WTC11 (cell line): ENCODE results near the gene ACSL4. TPM values are rescaled to one million over a fixed set of nuclear protein-coding genes. Genes with fewer than 3 reads are reported as not detected.
"Not testable (repeated sequence)": the region's sequence is repeated elsewhere in the genome, so short reads cannot be mapped to it uniquely, and the experiment has no call there.

Source experiments
- ATAC-seq: fragments of 200-7000 bp; cut with Tn5 transposase; 2 replicates; pipeline ENCODE4 v1.10.0; 2021; ENCODE audit warnings: mild to moderate bottlenecking, moderate library complexity
- CTCF ChIA-PET: fragments of 300-600 bp; sonication (Branson Sonifier 250); formaldehyde crosslinking; loops from one replicate; lab custom pipeline; 2021; ENCODE audit warnings: antibody characterized with exemption; lab: Charles Lee
- POLR2A ChIA-PET: fragments of 350-600 bp; sonication (Branson Sonifier 250); formaldehyde crosslinking; loops from one replicate; lab custom pipeline; 2021; ENCODE audit warnings: antibody characterized with exemption; lab: Charles Lee
- DNase-seq: peaks from one replicate; pipeline ENCODE4 v3.0.0; 2021; ENCODE audit warnings: low spot score
- H3K27ac Mint-ChIP-seq: 2 replicates; pipeline ENCODE4 v1.8.0; 2021; ENCODE audit warnings: mixed read lengths
- H3K27me3 Mint-ChIP-seq: 2 replicates; pipeline ENCODE4 v1.8.0; 2021; ENCODE audit warnings: low read depth, mild to moderate bottlenecking, moderate library complexity, mixed read lengths
- H3K36me3 Mint-ChIP-seq: 2 replicates; pipeline ENCODE4 v1.8.0; 2021; ENCODE audit warnings: mixed read lengths
- H3K4me1 Mint-ChIP-seq: 2 replicates; pipeline ENCODE4 v1.8.0; 2022; ENCODE audit warnings: mixed read lengths
- H3K4me3 Mint-ChIP-seq: 2 replicates; pipeline ENCODE4 v1.8.0; 2021; ENCODE audit warnings: mild to moderate bottlenecking, moderate library complexity, mixed read lengths
- H3K9me3 Mint-ChIP-seq: 2 replicates; pipeline ENCODE4 v1.8.0; 2021; ENCODE audit warnings: mixed read lengths
- AR ChIP-seq: fragments of 250-450 bp; sonication (Bioruptor Pico); IDR thresholded peaks from 2 replicates; pipeline ENCODE4 v1.9.0; 2021; ENCODE audit warnings: mild to moderate bottlenecking
- ATF1 ChIP-seq: sonication (generic); formaldehyde crosslinking; IDR thresholded peaks from 2 replicates; pipeline ENCODE4 v1.8.1; 2023; ENCODE audit warnings: mild to moderate bottlenecking, moderate library complexity, missing genetic modification reagents
- CTCF ChIP-seq: fragments of 200-600 bp; IDR thresholded peaks from 2 replicates; pipeline ENCODE4 v1.8.0; 2022; ENCODE audit warnings: antibody characterized with exemption
- E2F5 ChIP-seq: sonication (generic); formaldehyde crosslinking; IDR thresholded peaks from 2 replicates; pipeline ENCODE4 v1.8.1; 2022; ENCODE audit warnings: mild to moderate bottlenecking, moderate library complexity, missing genetic modification reagents
- ETV6 ChIP-seq: sonication (generic); formaldehyde crosslinking; IDR thresholded peaks from 2 replicates; pipeline ENCODE4 v1.8.1; 2022; ENCODE audit warnings: mild to moderate bottlenecking, missing genetic modification reagents
- FOXJ3 ChIP-seq: sonication (generic); formaldehyde crosslinking; IDR thresholded peaks from 2 replicates; pipeline ENCODE4 v1.9.0; 2021; ENCODE audit warnings: missing genetic modification reagents, mild to moderate bottlenecking, borderline replicate concordance
- GABPB1 ChIP-seq: sonication (generic); formaldehyde crosslinking; IDR thresholded peaks from 2 replicates; pipeline ENCODE4 v1.8.1; 2023; ENCODE audit warnings: mild to moderate bottlenecking, missing genetic modification reagents
- GRHL2 ChIP-seq: fragments of 250-450 bp; sonication (Bioruptor Pico); IDR thresholded peaks from 2 replicates; pipeline ENCODE4 v1.8.0; 2022; ENCODE audit warnings: mild to moderate bottlenecking, moderate library complexity; ENCODE audit not compliant: insufficient replicate concordance, severe bottlenecking
- IRF2 ChIP-seq: sonication (generic); formaldehyde crosslinking; IDR thresholded peaks from 2 replicates; pipeline ENCODE4 v1.8.0; 2022; ENCODE audit warnings: low read depth, missing genetic modification reagents, borderline replicate concordance
- KAT7 ChIP-seq: sonication (generic); formaldehyde crosslinking; IDR thresholded peaks from 2 replicates; pipeline ENCODE4 v1.8.1; 2023; ENCODE audit warnings: missing genetic modification reagents, mild to moderate bottlenecking, borderline replicate concordance
- MYBL2 ChIP-seq: sonication (generic); formaldehyde crosslinking; IDR thresholded peaks from 2 replicates; pipeline ENCODE4 v1.8.1; 2023; ENCODE audit warnings: mild to moderate bottlenecking, moderate library complexity, missing genetic modification reagents
- NFATC4 ChIP-seq: fragments of 250-450 bp; sonication (Bioruptor Pico); IDR thresholded peaks from 2 replicates; pipeline ENCODE4 v1.9.0; 2021; ENCODE audit warnings: mild to moderate bottlenecking
- SP1 ChIP-seq: sonication (generic); formaldehyde crosslinking; conservative IDR thresholded peaks from 2 replicates; pipeline ENCODE4 v1.8.1; 2022; ENCODE audit warnings: missing genetic modification reagents
- TCF7 ChIP-seq: sonication (generic); formaldehyde crosslinking; IDR thresholded peaks from 2 replicates; pipeline ENCODE4 v1.8.0; 2022; ENCODE audit warnings: mild to moderate bottlenecking, low read depth, missing genetic modification reagents, moderate library complexity
- ZNF138 ChIP-seq: sonication (generic); formaldehyde crosslinking; conservative IDR thresholded peaks from 2 replicates; pipeline ENCODE4 v1.8.1; 2022; ENCODE audit warnings: mild to moderate bottlenecking, moderate library complexity, missing genetic modification reagents
- ZNF263 ChIP-seq: sonication (generic); formaldehyde crosslinking; IDR thresholded peaks from 2 replicates; pipeline ENCODE4 v1.8.1; 2022; ENCODE audit warnings: low read depth, mild to moderate bottlenecking, moderate library complexity, missing genetic modification reagents
- ZNF281 ChIP-seq: sonication (generic); formaldehyde crosslinking; IDR thresholded peaks from 2 replicates; pipeline ENCODE4 v1.8.0; 2023; ENCODE audit warnings: mild to moderate bottlenecking, missing genetic modification reagents
- ZNF317 ChIP-seq: sonication (generic); formaldehyde crosslinking; IDR thresholded peaks from 2 replicates; pipeline ENCODE4 v1.8.1; 2023; ENCODE audit warnings: low read depth, mild to moderate bottlenecking, moderate library complexity, missing genetic modification reagents, borderline replicate concordance
- ZNF425 ChIP-seq: fragments of 250-450 bp; sonication (Bioruptor Pico); conservative IDR thresholded peaks from 2 replicates; pipeline ENCODE4 v1.9.0; 2021; ENCODE audit warnings: mild to moderate bottlenecking
- total RNA-seq: library from RNA; stranded (reverse); gene quantifications from 3 replicates; pipeline ENCODE4 v1.2.3, GENCODE V29; 2021

ACSL4 gene
- total RNA-seq, 1 experiment from 2014 or later = 57.7 TPM

GRCh38 chrX:109643687-109644086, 89.4 kb downstream of the ACSL4 start:
- ATAC-seq = no peak
- H3K4me3 Mint-ChIP-seq = no peak overlapping the region
- POLR2A ChIA-PET = no interaction called here
- no peaks in the 10 kb centered on the region for H3K27me3 Mint-ChIP-seq
- no peak for TF ChIP-seq ZNF317 (CRISPR knock-in tag)
- TF ChIP-seq IRF2 (CRISPR knock-in tag) = no peak
- no peak for TF ChIP-seq ZNF281
- no peak for TF ChIP-seq E2F5 (CRISPR knock-in tag)
- no peak for TF ChIP-seq ATF1 (CRISPR knock-in tag)
- TF ChIP-seq NFATC4 = no peak
- no peak for TF ChIP-seq KAT7 (CRISPR knock-in tag)
- no peak for TF ChIP-seq FOXJ3
- no peak for TF ChIP-seq TCF7 (CRISPR knock-in tag)
- TF ChIP-seq GRHL2 (CRISPR knock-in tag) = no peak
- no peak for TF ChIP-seq ETV6 (CRISPR knock-in tag)
- TF ChIP-seq, all 79 proteins: peak for 0
- no peak for DNase-seq
- CTCF ChIA-PET = no interaction called here
- Mint-ChIP-seq H3K9me3 (peaks cover 9% of the 10 kb centered on the region; the same call in 1 of the 2 replicates), H3K4me1 (no peaks in the 10 kb centered on the region; the same call in 1 of the 2 replicates), H3K27ac (no peak overlapping the region), H3K36me3 (peaks cover 21% of the 10 kb centered on the region)

- H3K9me3 Mint-ChIP-seq = no peaks in the 10 kb centered on the region
- ATAC-seq (no peak), DNase-seq (no peak)
- CTCF ChIA-PET = no interaction called here
- H3K27me3 Mint-ChIP-seq = no peaks in the 10 kb centered on the region
- TF ChIP-seq ZNF425 (CRISPR knock-in tag) (no peak), ZNF138 (CRISPR knock-in tag) (no peak)
- H3K4me3 Mint-ChIP-seq = no peak overlapping the region
- H3K27ac Mint-ChIP-seq = no peak overlapping the region
- POLR2A ChIA-PET = interaction anchor here (0.7 kb wide), 2 partner anchors 43 to 214 kb away, joined by 3 read pairs; no protein-coding TSS in a partner anchor
- peaks cover 12% of the 10 kb centered on the region for H3K36me3 Mint-ChIP-seq
- H3K4me1 Mint-ChIP-seq = no peaks in the 10 kb centered on the region
Measured at GRCh38 chrX:109638158-109638557, 94.9 kb downstream of the ACSL4 start.

- CTCF ChIA-PET, H3K27ac Mint-ChIP-seq, H3K9me3 Mint-ChIP-seq, H3K4me1 Mint-ChIP-seq, POLR2A ChIA-PET, H3K27me3 Mint-ChIP-seq, DNase-seq, H3K4me3 Mint-ChIP-seq, ATAC-seq: not testable (repeated sequence)
- H3K36me3 Mint-ChIP-seq = peaks cover 12% of the 10 kb centered on the region
Measured at GRCh38 chrX:109637477-109637876, 95.6 kb downstream of the ACSL4 start.

- no peaks in the 10 kb centered on the region; the same call in 1 of the 2 replicates for H3K4me1 Mint-ChIP-seq
- peaks cover 12% of the 10 kb centered on the region for H3K36me3 Mint-ChIP-seq
- no peak overlapping the region for H3K4me3 Mint-ChIP-seq
- H3K27ac Mint-ChIP-seq = no peak overlapping the region
- ChIA-PET POLR2A (no interaction called here), CTCF (interaction anchor here (1.0 to 5.7 kb wide), 13 partner anchors 10 to 256 kb away, joined by 3 to 79 read pairs (median 4); partner anchors contain the start of genes GUCY2F, KCNE5 and NXT2)
- H3K9me3 Mint-ChIP-seq = no peaks in the 10 kb centered on the region
- no peaks in the 10 kb centered on the region for H3K27me3 Mint-ChIP-seq
- DNase-seq (peak; percentile 9), ATAC-seq (peak; percentile 70)
- TF ChIP-seq ZNF263 (CRISPR knock-in tag) = no peak
- no peak for TF ChIP-seq CTCF
- no peak for TF ChIP-seq GRHL2 (CRISPR knock-in tag)
- TF ChIP-seq GABPB1 (CRISPR knock-in tag) = no peak
- TF ChIP-seq SP1 (CRISPR knock-in tag) = no peak
- TF ChIP-seq MYBL2 = no peak
- no peak for TF ChIP-seq AR (CRISPR knock-in tag)
- TF ChIP-seq ZNF138 (CRISPR knock-in tag) = no peak
Measured at GRCh38 chrX:109635146-109635545, 97.9 kb downstream of the ACSL4 start.
